Neuron (in vitro differentiated cells): ENCODE data around the gene LENEP.

Experiments used
- H2AFZ ChIP-seq: one replicate; pipeline ENCODE4 v1.6.1; 2013; ENCODE audit warnings: low read depth, mild to moderate bottlenecking, inconsistent platforms, low read length, moderate library complexity
- H3K27me3 ChIP-seq: one replicate; pipeline ENCODE4 v1.6.1; 2013; ENCODE audit warnings: low read length; ENCODE audit not compliant: insufficient read depth
- H3K36me3 ChIP-seq: one replicate; pipeline ENCODE4 v1.6.1; 2013; ENCODE audit warnings: low read length; ENCODE audit not compliant: insufficient read depth
- H3K4me1 ChIP-seq: one replicate; pipeline ENCODE4 v1.6.1; 2013; ENCODE audit warnings: low read length; ENCODE audit not compliant: insufficient read depth
- H3K4me3 ChIP-seq: 2 replicates; pipeline ENCODE4 v1.5.1; 2013; ENCODE audit warnings: mild to moderate bottlenecking, low read length, moderate library complexity
- H3K9me3 ChIP-seq: one replicate; pipeline ENCODE4 v1.6.1; 2013; ENCODE audit warnings: low read length

LENEP gene

GRCh38 chr1:155009742-155010141, 16.4 kb downstream of the LENEP start:
- H3K9me3 ChIP-seq: no peaks in the 10 kb centered on the region
- no peaks in the 10 kb centered on the region for H3K36me3 ChIP-seq
- H2AFZ ChIP-seq: no peak overlapping the region
- peaks cover 11% of the 10 kb centered on the region for H3K4me1 ChIP-seq
- H3K27me3 ChIP-seq: no peaks in the 10 kb centered on the region
- no peak overlapping the region for H3K4me3 ChIP-seq

- Histone ChIP-seq H3K4me3 (no peak overlapping the region), H3K36me3 (no peaks in the 10 kb centered on the region), H3K9me3 (no peaks in the 10 kb centered on the region), H2AFZ (no peak overlapping the region), H3K27me3 (no peaks in the 10 kb centered on the region), H3K4me1 (peaks cover 11% of the 10 kb centered on the region)
Observed at GRCh38 chr1:155010211-155010918, 17.0 kb downstream of the LENEP start.

DNA sequence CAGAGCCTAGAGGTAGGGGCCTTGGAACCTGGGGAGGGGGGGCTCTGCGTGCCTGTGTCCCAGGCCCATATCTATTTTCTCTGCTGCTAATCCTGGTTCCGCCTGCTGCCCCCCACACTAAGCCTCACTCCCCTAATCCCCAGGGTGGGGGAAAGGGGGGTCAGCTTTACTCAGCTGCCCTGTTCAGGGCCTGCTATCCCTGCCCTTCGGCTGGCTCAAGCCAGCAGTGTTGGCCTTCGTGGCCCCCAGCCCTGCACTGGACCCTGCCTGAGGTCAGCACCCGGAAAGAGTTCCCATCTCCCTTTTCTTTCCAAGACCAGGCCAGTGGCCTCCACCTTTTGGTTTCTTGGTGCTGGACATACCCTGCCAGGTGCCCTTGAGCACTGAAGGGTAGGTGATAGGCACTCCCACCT, 17.6 kb downstream of the LENEP start:
- Histone ChIP-seq H2AFZ (no peak overlapping the region), H3K4me1 (peaks cover 11% of the 10 kb centered on the region), H3K4me3 (no peak overlapping the region), H3K36me3 (no peaks in the 10 kb centered on the region), H3K27me3 (no peaks in the 10 kb centered on the region), H3K9me3 (no peaks in the 10 kb centered on the region)

- peaks cover 11% of the 10 kb centered on the region for H3K4me1 ChIP-seq
- H2AFZ ChIP-seq: no peak overlapping the region
- no peaks in the 10 kb centered on the region for H3K27me3 ChIP-seq
- H3K4me3 ChIP-seq: no peak overlapping the region
- H3K36me3 ChIP-seq: peaks cover 4% of the 10 kb centered on the region
- no peaks in the 10 kb centered on the region for H3K9me3 ChIP-seq
Observed at GRCh38 chr1:155011437-155012025, 18.1 kb downstream of the LENEP start.

DNA sequence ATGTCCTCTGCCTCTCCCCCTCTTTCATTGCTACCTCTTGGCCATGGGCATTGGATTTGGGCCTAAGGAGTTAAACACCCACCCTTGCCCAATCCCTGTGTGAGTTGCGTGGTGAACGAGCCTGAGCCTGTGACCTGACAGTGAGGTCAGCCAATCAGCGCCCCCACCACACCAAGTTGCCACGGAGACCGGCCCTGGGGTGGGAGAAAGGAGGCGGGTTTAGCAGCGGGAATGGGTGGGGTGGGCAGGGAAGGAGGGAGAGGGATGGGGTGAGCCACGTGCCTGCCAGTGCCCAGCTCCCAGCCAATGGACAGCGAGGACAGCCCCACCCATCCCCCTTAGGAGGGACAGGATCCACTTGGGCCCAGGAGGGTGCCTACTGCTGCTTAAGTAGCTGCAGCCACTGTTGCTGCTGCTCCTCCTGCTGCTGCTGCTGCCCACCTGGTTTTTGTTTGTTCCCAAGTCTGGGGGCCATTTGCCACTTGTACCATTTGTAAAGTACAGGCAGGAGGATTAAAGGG, 18.7 kb downstream of the LENEP start:
- H2AFZ ChIP-seq: no peak overlapping the region
- no peak overlapping the region for H3K4me3 ChIP-seq
- no peaks in the 10 kb centered on the region for H3K27me3 ChIP-seq
- no peaks in the 10 kb centered on the region for H3K9me3 ChIP-seq
- H3K4me1 ChIP-seq: peaks cover 11% of the 10 kb centered on the region
- H3K36me3 ChIP-seq: peaks cover 5% of the 10 kb centered on the region

- no peaks in the 10 kb centered on the region for H3K27me3 ChIP-seq
- peaks cover 5% of the 10 kb centered on the region for H3K36me3 ChIP-seq
- H3K9me3 ChIP-seq: no peaks in the 10 kb centered on the region
- no peak overlapping the region for H2AFZ ChIP-seq
- H3K4me1 ChIP-seq: peaks cover 16% of the 10 kb centered on the region
- H3K4me3 ChIP-seq: no peak overlapping the region
Observed at GRCh38 chr1:155012776-155013602, 19.6 kb downstream of the LENEP start.

GRCh38 chr1:155013632-155014031, 20.2 kb downstream of the LENEP start:
- Histone ChIP-seq H3K9me3 (no peaks in the 10 kb centered on the region), H3K4me1 (peaks cover 20% of the 10 kb centered on the region)

GRCh38 chr1:155014709-155015508, 21.5 kb downstream of the LENEP start:
- peaks cover 33% of the 10 kb centered on the region for H3K4me1 ChIP-seq
- H3K36me3 ChIP-seq: peaks cover 5% of the 10 kb centered on the region
- H3K27me3 ChIP-seq: no peaks in the 10 kb centered on the region
- H3K9me3 ChIP-seq: no peaks in the 10 kb centered on the region
- no peak overlapping the region for H3K4me3 ChIP-seq
- no peak overlapping the region for H2AFZ ChIP-seq

More at GRCh38 chr1:155013632-155014031, 20.2 kb downstream of the LENEP start:
- H3K27me3 ChIP-seq: no peaks in the 10 kb centered on the region
- no peak overlapping the region for H3K4me3 ChIP-seq
- H3K36me3 ChIP-seq: peaks cover 5% of the 10 kb centered on the region
- no peak overlapping the region for H2AFZ ChIP-seq

GRCh38 chr1:155015527-155016230, 22.3 kb downstream of the LENEP start:
- H3K9me3 ChIP-seq: no peaks in the 10 kb centered on the region
- no peak overlapping the region for H2AFZ ChIP-seq
- peaks cover 5% of the 10 kb centered on the region for H3K36me3 ChIP-seq
- H3K27me3 ChIP-seq: no peaks in the 10 kb centered on the region
- H3K4me3 ChIP-seq: no peak overlapping the region
- H3K4me1 ChIP-seq: peaks cover 34% of the 10 kb centered on the region

GRCh38 chr1:155016231-155016831, 22.9 kb downstream of the LENEP start:
- Histone ChIP-seq H3K4me3 (no peak overlapping the region), H3K27me3 (no peaks in the 10 kb centered on the region), H3K36me3 (peaks cover 5% of the 10 kb centered on the region), H3K9me3 (no peaks in the 10 kb centered on the region), H2AFZ (no peak overlapping the region), H3K4me1 (peaks cover 34% of the 10 kb centered on the region)

DNA sequence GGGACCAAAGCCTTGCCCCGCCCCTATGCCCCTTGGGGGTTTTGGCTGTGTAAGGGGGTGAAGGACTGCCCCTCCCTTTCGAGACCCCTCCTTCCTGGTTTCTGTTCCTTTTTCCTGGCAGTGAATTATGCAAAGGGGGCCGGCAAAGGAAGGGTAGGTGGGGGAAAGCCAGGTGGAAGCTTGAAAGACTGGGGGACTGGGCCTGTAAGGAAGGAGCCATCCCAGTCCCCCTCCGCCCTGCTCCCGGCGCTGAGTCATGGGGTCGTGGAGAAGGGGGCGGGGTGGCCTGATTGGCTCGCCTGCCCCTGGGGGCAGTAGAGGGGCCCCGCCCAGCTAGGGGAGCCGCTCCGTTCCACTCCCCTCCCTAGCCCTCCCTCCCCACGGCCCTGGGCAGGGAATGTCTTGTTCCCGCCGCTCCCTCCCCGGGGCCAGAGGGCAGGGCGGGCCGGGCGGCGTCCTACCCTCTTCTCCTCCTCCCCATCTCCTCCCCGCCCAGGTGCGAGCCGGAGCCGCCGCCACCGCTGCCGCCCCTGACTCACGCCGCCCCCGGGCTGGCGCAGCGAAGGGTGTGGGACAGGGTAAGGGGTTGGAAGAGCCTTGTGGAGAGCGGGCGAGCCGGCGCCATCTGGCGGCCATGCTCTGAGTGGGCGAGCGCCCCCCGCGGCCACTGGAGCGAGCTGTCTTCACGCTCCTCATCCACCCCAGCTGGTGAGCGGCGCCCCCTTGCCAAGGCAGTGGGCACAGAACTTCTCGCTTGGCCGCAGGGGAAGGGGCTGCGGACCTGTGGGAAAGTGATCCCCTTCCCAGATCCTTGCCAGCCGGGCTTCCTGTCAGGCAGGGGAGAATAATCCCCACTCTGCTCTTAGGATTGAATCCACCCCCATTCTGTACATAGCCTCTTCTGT, 23.9 kb downstream of the LENEP start:
- Histone ChIP-seq H3K9me3 (no peaks in the 10 kb centered on the region), H3K4me1 (peaks cover 26% of the 10 kb centered on the region), H3K36me3 (peaks cover 5% of the 10 kb centered on the region), H3K27me3 (no peaks in the 10 kb centered on the region), H3K4me3 (peak overlapping the region; percentile 20), H2AFZ (peak overlapping the region; percentile 56)
